Right lobe of liver (tissue), 6 donors: ENCODE results near the gene KPNA2. TPM values are rescaled to one million over a fixed set of nuclear protein-coding genes. Genes with fewer than 3 reads are reported as not detected.

ENCODE experiments used
- ATAC-seq, 4 donors: fragments of 200-7000 bp; cut with Tn5 transposase; one replicate each; pipeline ENCODE4 v1.9.1; 2020; ENCODE audit warnings: mild to moderate bottlenecking in 4 of 4, moderate library complexity in 4 of 4
- DNase-seq, 3 donors: peaks; one replicate each; pipeline ENCODE4 v3.0.0-alpha.2; 2020
- H3K27ac ChIP-seq, 3 donors: fragments of 200-600 bp; one replicate each; pipeline ENCODE4 v1.8.0; 2022
- H3K27me3 ChIP-seq, 2 donors: fragments of 200-600 bp; one replicate each; pipeline ENCODE4 v1.8.0; 2022
- H3K36me3 ChIP-seq, 4 donors: fragments of 200-600 bp; sonication (generic) in 1 of 4; one replicate each; pipeline versions ENCODE4 v1.5.1 to v1.8.0; 2017 to 2022; ENCODE audit warnings: control low read depth in 1 of 4
- H3K4me1 ChIP-seq, 4 donors: fragments of 200-600 bp; sonication (generic) in 1 of 4; one replicate each; pipeline versions ENCODE4 v1.5.1 to v1.8.0; 2017 to 2022; ENCODE audit warnings: control low read depth in 1 of 4
- H3K4me3 ChIP-seq, 3 donors: fragments of 200-600 bp; one replicate each; pipeline ENCODE4 v1.8.0; 2022
- H3K9me3 ChIP-seq, 4 donors: fragments of 200-600 bp; sonication (generic) in 1 of 4; one replicate each; pipeline versions ENCODE4 v1.5.1 to v1.8.0; 2017 to 2022; ENCODE audit warnings: control low read depth in 1 of 4
- CTCF ChIP-seq, 4 donors: fragments of 200-600 bp in 3 of 4; fragments of 450-650 bp in 1 of 4; IDR thresholded peaks; one replicate each; pipeline versions ENCODE4 v1.5.1 to v1.8.0; 2016 to 2022; ENCODE audit warnings: antibody characterized with exemption in 4 of 4, mild to moderate bottlenecking in 2 of 4
- POLR2A ChIP-seq: fragments of 450-650 bp; IDR thresholded peaks from one replicate; pipeline ENCODE4 v1.6.1; 2017; ENCODE audit warnings: antibody characterized with exemption, mild to moderate bottlenecking
- WGBS: methylation state at CpG from one replicate; pipeline ENCODE4 v1.1.6; 2018; ENCODE audit warnings: low coverage, low lambda C conversion rate; ENCODE audit not compliant: insufficient coverage; ENCODE audit errors: missing lambda C conversion rate; 5-methylcytosine and 5-hydroxymethylcytosine counted together
- intact Hi-C, 2 donors: fragments of 100-400 bp; cut with DNase I; formaldehyde crosslinking; loops; one replicate each; pipeline versions ENCODE4 v1.11.2 to v1.14.1; 2022
- total RNA-seq, 6 experiments: library from RNA; depleted of rRNA in 2 of 6; stranded (reverse); fragments of >200 nt in 2 of 6; fragmentation: NEBNext Ultra II Directional in 3 of 6; extraction: Animal tissue kit (Norgen Biotek cat#: 25700) in 3 of 6; gene quantifications; one replicate each; pipeline versions ENCODE4 v1.1.0 to v1.2.4, GENCODE V29; 2016 to 2023
- donor health status: DM: no; HTN: yes; CAD: no.
- donor health status: DM: no; HTN: no; CAD: no.
- donor health status: DM: no; HTN: no; CAD: no.
- donor health status: DM: no; HTN: yes; CAD: no.
- donor health status: DM: no; HTN: yes; CAD: no.

The KPNA2 gene
- total RNA-seq, 6 experiments from 2014 or later, result 9.2 to 36.6 (median 20.0) TPM

DNA sequence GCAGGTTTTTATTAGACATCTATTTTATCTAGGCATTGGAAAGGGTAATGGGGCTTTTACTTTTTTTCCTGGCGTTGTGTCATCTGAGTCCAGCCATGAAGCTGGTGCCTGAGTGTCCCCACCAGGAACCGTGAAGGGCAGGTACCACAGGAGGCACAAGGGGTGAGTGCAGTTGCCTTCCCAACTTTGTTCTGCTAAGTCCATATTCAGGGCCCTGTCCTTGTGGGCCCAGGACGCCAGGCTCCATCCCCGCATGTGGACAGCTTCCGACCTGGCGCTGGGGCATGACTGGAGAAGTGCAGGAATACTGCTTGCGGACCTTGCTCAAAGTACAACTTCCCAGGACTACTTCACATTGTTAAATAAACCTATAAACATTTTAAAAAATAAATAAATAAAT lies 60.6 kb downstream of the KPNA2 start:
- intact Hi-C loops, result no loop called here
- Histone ChIP-seq H3K27ac (no peak overlapping the region), H3K27me3 (no peaks in the 10 kb centered on the region), H3K4me3 (no peak overlapping the region), H3K4me1 (no peaks in the 10 kb centered on the region), H3K9me3 (no peaks in the 10 kb centered on the region), H3K36me3 (no peaks in the 10 kb centered on the region)
- TF ChIP-seq POLR2A (no peak), CTCF (IDR thresholded peaks at IDR 0.05) (no peak)
- ATAC-seq, result no peak
- WGBS, result 93% methylated on average over 5 of the region's 7 CpGs
- no peak for DNase-seq

Other genes starting within 250 kb of the KPNA2 start
- 10 to 100 TPM; 25.8 to 35.1 (median 31.3) TPM for gene BPTF, start 210.2 kb upstream of the KPNA2 start, total RNA-seq
- 10 to 100 TPM in 1 of 6 experiments, 1 to 10 TPM in 5; 7.2 to 12.4 (median 8.3) TPM for gene C17orf58, start 39.3 kb upstream of the KPNA2 start, total RNA-seq
- 10 to 100 TPM; 15.3 to 31.2 (median 18.2) TPM for gene AMZ2, start 212.3 kb downstream of the KPNA2 start, total RNA-seq